ENCODE measurements around the gene TMCC2.
A peak's percentile ranks its signal among the peaks of the same experiment; 100 is the strongest.
"Not testable (repeated sequence)": the region's sequence is repeated elsewhere in the genome, so short reads cannot be mapped to it uniquely, and the experiment has no call there.

The TMCC2 gene

GRCh38 chr1:205216588-205216987 is 11.2 kb upstream of the TMCC2 start:
- DNase-seq: no peak

DNA sequence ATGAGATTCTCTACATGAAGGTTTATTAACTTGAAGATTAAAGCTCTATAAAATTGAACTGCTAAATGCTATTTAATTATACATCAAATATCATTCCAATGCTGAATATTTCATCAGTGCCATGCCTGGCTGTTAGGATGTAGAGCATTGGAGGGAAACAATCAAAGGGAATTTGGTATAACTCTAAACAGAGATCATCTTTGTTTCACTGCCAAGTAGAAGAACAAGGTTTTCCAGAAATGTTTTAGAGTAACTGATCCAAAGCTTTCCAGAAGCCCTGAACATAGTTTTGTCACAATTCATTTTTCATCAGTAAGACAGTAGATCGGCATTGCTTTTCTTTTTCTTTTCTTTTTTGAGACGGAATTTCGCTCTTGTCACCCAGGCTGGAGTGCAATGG is 10.3 kb upstream of the TMCC2 start:
- no peak for DNase-seq

DNA sequence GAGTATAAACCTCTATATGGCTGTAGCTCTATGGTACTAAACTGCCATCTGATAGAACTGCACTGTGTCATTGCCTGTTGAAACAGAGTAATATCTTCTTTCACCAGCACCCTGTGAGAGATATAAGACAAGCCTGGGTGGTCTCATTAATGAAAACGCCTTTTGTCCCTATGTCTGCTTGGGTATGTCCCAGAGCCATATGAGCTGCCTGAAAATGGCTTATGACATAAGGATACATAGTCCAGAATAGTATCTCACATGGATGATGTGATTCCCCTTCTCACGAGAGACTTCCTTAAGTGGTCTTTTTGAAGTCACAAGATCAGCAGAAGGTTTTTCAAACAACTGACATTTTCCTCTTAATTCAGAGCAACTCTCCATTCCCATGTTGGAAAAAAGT is 7.3 kb upstream of the TMCC2 start:
- no peak for DNase-seq

- no peak for DNase-seq
Measured at GRCh38 chr1:205224736-205225135, 3.0 kb upstream of the TMCC2 start.

DNA sequence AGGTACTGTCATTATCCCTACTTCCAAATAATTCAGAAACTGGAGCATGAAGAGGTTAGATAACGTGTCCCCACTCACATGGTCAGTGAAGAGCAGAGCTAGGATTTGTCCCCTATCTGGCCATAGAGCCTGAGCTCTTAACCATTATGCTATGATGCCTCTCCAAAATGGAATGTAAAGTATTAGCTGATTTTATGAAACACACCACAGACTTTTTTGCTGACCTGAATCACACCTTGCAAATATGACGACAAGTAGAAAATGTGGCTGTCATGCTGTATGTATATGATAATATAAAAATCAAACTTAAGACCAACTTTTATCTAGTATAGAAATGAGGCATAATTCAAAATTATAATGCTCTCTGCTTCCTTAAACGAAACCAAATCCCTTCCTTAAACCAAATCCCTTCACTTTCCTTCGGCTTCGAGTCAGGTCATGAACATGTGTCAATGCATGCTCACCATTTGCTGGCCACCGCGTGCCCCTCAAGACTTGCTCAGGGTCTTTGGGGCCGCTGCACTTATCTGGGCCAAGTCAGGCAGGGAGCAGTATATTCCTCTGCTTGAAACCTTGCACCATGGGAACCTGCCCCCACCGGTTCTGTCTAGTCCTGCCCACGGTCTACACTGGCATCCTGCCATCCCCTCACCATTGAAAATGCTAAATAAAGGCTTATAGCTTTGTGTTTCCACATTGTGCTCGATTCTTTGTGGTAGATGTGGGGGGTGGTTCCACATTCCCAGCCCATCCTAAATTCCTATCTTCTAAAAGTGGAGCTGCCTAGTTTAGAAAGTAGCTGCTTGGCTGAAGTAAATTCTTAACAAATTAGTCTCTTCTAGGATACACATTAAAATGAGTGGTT is 1.6 kb upstream of the TMCC2 start:
- DNase-seq: no peak

GRCh38 chr1:205226868-205227583 is 720 bp upstream of the TMCC2 start:
- no peak for DNase-seq

- peak; percentile 79 for DNase-seq
Measured at GRCh38 chr1:205228093-205228521, 361 bp downstream of the TMCC2 start.

DNA sequence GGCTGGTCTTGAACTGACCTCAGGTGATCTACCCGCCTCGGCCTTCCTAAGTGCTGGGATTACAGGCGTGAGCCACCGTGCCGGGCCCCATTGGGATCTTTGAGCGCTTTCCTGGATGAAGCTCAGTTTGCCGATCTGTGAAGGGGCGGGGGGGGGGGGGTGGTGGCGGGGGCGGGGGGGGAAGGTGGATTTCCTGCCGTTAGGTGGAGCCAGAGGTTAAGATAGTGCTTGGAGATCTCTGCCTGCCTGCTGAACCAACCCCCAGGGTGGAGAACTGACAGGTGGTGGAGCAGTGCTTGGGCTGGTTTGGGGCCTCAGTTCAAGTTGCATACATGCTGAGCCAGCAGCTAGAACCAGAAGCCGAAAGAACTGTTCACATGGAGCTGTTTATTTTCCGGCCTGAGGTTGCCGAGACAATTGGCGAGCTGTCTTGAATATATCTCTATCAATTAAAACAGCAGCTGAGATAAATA is 1.7 kb downstream of the TMCC2 start:
- DNase-seq: peak; percentile 63

GRCh38 chr1:205229916-205230700 is 2.4 kb downstream of the TMCC2 start:
- DNase-seq: no peak

GRCh38 chr1:205230982-205231381 is 3.2 kb downstream of the TMCC2 start:
- no peak for DNase-seq

DNA sequence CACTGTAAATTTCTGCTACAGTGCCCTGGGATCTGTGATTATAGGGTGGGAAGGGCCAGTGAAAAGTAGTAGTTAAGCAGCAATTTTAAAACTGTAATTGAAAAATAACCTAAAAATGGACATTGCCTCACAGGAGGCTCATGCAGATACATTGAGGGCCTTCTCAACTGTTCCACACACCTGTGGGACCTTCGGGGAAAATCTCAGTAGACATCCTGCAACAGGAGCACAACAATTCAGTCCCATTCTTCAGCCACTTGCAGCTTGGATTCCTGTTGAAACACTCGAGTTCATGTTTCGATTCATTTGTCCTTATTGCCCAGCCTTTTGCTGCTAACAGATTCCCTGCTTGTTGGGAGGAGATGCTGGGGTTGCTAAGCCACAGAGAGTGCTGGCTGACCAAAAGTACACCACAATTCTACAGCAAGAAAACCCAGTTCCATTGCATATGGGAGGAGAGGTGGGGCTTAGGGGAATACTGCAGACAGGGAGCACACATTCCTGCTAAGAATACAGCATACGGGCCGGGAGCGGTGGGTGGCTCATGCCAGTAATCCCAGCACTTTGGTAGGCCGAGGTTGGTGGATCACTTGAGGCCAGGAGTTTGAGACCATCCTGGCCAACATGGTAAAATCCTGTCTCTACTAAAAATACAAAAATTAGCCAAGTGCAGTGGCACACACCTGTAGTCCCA is 4.5 kb downstream of the TMCC2 start:
- DNase-seq: no peak

DNA sequence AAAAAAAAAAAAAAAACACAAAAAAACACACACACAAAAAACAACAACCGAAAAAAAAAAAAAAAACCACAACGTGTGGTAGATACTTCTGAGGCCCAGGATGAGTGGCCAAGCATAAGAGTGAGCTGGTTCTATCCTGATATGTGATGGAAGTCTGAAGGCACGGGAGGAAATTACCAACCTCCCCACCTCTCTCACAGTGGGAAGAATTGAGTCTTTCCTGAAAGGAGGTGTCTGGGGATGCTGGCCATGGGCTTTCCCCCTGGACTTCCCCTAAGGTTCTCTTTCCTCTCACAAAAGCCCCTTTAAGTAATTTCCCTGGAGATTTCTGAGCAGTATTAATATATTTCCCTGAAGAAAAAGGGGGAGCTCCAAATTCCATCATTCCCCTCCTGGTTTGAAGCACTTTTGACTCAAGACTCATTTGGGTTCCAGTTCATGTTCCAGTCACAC is 5.2 kb downstream of the TMCC2 start:
- no peak for DNase-seq

GRCh38 chr1:205233986-205234385 is 6.2 kb downstream of the TMCC2 start:
- DNase-seq: not testable (repeated sequence)

DNA sequence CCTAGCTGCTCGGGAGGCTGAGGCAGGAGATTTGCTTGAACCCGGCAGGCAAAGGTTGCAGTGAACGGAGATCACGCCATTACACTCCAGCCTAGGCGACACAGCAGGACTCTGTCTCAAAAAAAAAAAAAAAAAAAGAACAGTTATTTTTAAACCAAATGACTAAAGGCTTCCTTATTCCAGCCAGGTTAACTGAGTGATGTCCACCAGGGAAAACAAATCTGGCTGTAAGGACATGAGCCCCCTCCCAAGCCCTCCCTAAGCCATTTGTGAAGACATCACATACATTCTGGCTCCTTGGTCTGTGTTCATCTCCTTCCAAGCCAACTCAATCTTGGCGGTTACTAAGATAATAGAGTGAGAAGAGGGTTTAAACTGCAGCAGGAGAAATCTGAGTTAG is 8.2 kb downstream of the TMCC2 start:
- no peak for DNase-seq

- DNase-seq: no peak
Measured at GRCh38 chr1:205236526-205236925, 8.8 kb downstream of the TMCC2 start.

GRCh38 chr1:205236951-205237475 is 9.3 kb downstream of the TMCC2 start:
- DNase-seq: no peak

- no peak for DNase-seq
Measured at GRCh38 chr1:205237526-205238484, 10.1 kb downstream of the TMCC2 start.

GRCh38 chr1:205239078-205239477 is 11.3 kb downstream of the TMCC2 start:
- no peak for DNase-seq

DNA sequence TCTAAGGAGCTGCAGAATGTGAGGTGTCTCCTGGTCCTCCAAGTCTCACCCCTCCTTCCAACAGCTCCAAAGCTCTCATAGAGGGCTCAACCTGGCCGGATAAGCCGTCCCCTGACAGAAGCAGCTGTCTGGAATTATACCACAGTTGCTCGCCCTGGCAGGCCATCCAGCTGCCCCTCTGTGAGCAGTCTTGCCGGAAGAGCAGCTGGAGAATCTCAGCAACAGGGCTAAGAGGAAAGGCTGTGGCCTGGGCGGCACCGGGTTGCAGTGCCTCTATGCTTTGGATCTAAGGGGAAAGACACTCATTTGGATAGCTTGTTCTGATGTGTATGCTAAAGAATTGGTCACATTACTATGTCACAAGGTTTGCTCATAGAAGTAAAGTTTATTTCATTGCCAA is 12.4 kb downstream of the TMCC2 start:
- DNase-seq: no peak

DNA sequence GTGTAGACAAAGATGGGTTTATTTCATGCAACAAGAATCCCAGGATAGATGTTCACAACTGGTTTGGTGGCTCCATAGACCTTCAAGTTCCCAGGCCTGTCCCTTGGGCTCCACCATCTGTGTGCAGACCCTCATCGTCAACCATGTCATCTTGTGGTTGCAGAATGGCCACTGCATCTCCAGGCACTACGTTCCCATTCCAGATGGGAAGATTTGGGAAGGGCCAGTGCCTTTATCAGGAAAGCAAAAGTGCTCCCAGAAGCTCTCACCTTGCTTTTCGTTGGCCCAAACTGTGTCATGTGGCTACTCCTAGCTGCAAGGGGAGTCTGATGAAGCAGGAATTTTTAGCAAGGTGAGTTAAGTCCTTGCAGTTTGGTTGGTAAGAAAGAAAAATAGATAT is 12.8 kb downstream of the TMCC2 start:
- DNase-seq: no peak

Measured in retina (tissue), 1 donor.